ENCODE results near the gene ASB13. TPM values are rescaled to one million over a fixed set of nuclear protein-coding genes. Genes with fewer than 3 reads are reported as not detected.

Gene ASB13
- total and polyA plus RNA-seq, 10 of the 15 experiments (the other 5 are each of a cell fraction or from before 2014, with no cell fraction given) = 0.02 to 0.59 (median 0.10) TPM; not detected in 2

- TF ChIP-seq ZBTB33 (IDR thresholded peaks at IDR 0.05) = no peak
- peak; percentile 77; the same call in 1 of the 2 replicates for TF ChIP-seq RB1 (IDR thresholded peaks at IDR 0.05; ENCODE audit: borderline replicate concordance)
- TF ChIP-seq KAT2A (conservative IDR thresholded peaks at IDR 0.05; ENCODE audit: control insufficient read depth, low read depth, low read length) = no peak
- no peak for TF ChIP-seq USF1 (IDR thresholded peaks at IDR 0.05; ENCODE audit: borderline replicate concordance, extremely low read length, insufficient read depth, low read depth, low read length)
- TF ChIP-seq FOS (IDR thresholded peaks at IDR 0.05; ENCODE audit: borderline replicate concordance, extremely low read depth, insufficient read length) = no peak
- no peak for TF ChIP-seq E4F1 (IDR thresholded peaks at IDR 0.05; ENCODE audit: borderline replicate concordance, partially characterized antibody)
- peak; percentile 75 for TF ChIP-seq YY1 (IDR thresholded peaks at IDR 0.05; ENCODE audit: low read depth, low read length)
- TF ChIP-seq SIN3A (IDR thresholded peaks at IDR 0.05; ENCODE audit: low read depth, low read length) = no peak
- no peak for TF ChIP-seq HDAC2 (IDR thresholded peaks at IDR 0.05)
- TF ChIP-seq EED (IDR thresholded peaks at IDR 0.05; ENCODE audit: low read depth) = 0 out of 2 replicates have a peak, but pooled peaks have one; percentile 19
- 0 out of 2 replicates have a peak, but pooled peaks have one; percentile 37 for TF ChIP-seq TCF12 (IDR thresholded peaks at IDR 0.05; ENCODE audit: low read depth, low read length)
- TF ChIP-seq STAT1 (conservative IDR thresholded peaks at IDR 0.05) = no peak
- no peak for TF ChIP-seq ATF2 (IDR thresholded peaks at IDR 0.05; ENCODE audit: low read length)
- TF ChIP-seq BCL11A (IDR thresholded peaks at IDR 0.05; ENCODE audit: low read depth, low read length) = no peak
- TF ChIP-seq NR2F1 (conservative IDR thresholded peaks at IDR 0.05) = no peak
- TF ChIP-seq RELA (IDR thresholded peaks at IDR 0.05; ENCODE audit: borderline replicate concordance, partially characterized antibody) = no peak
- TF ChIP-seq IKZF1 (conservative IDR thresholded peaks at IDR 0.05) = 0 out of 2 replicates have a peak, but pooled peaks have one; percentile 24
- no peak for TF ChIP-seq CREB1 (IDR thresholded peaks at IDR 0.05; ENCODE audit: low read depth)
- TF ChIP-seq IRF3 (IDR thresholded peaks at IDR 0.05) = no peak
- TF ChIP-seq KLF5 (IDR thresholded peaks at IDR 0.05; ENCODE audit: partially characterized antibody) = no peak
- no peak for TF ChIP-seq SUPT20H (IDR thresholded peaks at IDR 0.05; ENCODE audit: borderline replicate concordance, control insufficient read depth, low read depth, low read length)
- TF ChIP-seq POLR2A (IDR thresholded peaks at IDR 0.05; ENCODE audit: low read depth, low read length) = no peak
- TF ChIP-seq CHD2 (IDR thresholded peaks at IDR 0.05; ENCODE audit: borderline replicate concordance, low read depth, low read length) = no peak
- TF ChIP-seq HDGF (IDR thresholded peaks at IDR 0.05) = no peak
These were observed 43.2 kb downstream of the ASB13 start (continued) for GRCh38 chr10:5623081-5623748.
